Measurements from ENCODE around the gene RAB9B.
A peak's percentile ranks its signal among the peaks of the same experiment; 100 is the strongest.

Gene RAB9B

GRCh38 chrX:103831803-103832544 lies at the start of gene RAB9B:
RAB9B (minus strand) TSS chrX:103832257; CDS start chrX:103825784, 6,473 bp downstream.
- DNase-seq (ENCODE audit: insufficient read length, low spot score), result peak; percentile 16
- no peak for TF ChIP-seq CTCF (IDR thresholded peaks at IDR 0.05; ENCODE audit: insufficient read depth, missing control alignments)
- no peak for FAIRE-seq

- FAIRE-seq, result no peak
- DNase-seq (ENCODE audit: insufficient read length, low spot score), result no peak
- TF ChIP-seq CTCF (IDR thresholded peaks at IDR 0.05; ENCODE audit: insufficient read depth, missing control alignments), result no peak
Measured at GRCh38 chrX:103879339-103879738, 47.3 kb upstream of the RAB9B start.

GRCh38 chrX:103878466-103879122 lies 46.5 kb upstream of the RAB9B start:
- DNase-seq (ENCODE audit: insufficient read length, low spot score) (no peak), FAIRE-seq (no peak)
- TF ChIP-seq CTCF (IDR thresholded peaks at IDR 0.05; ENCODE audit: insufficient read depth, missing control alignments), result no peak

- DNase-seq (ENCODE audit: insufficient read length, low spot score) (no peak), FAIRE-seq (no peak)
- TF ChIP-seq CTCF (IDR thresholded peaks at IDR 0.05; ENCODE audit: insufficient read depth, missing control alignments), result no peak
Measured at GRCh38 chrX:103877571-103877970, 45.5 kb upstream of the RAB9B start.

GRCh38 chrX:103864886-103865534 lies 33.0 kb upstream of the RAB9B start:
- DNase-seq (ENCODE audit: insufficient read length, low spot score) (no peak), FAIRE-seq (no peak)
- no peak for TF ChIP-seq CTCF (IDR thresholded peaks at IDR 0.05; ENCODE audit: insufficient read depth, missing control alignments)

- no peak for TF ChIP-seq CTCF (IDR thresholded peaks at IDR 0.05; ENCODE audit: insufficient read depth, missing control alignments)
- DNase-seq (ENCODE audit: insufficient read length, low spot score), result no peak
- FAIRE-seq, result no peak
Measured at GRCh38 chrX:103864149-103864548, 32.1 kb upstream of the RAB9B start.
